GM23248 (cell line): ENCODE data around the gene ZNF839. TPM values are rescaled to one million over a fixed set of nuclear protein-coding genes. Genes with fewer than 3 reads are reported as not detected.

ENCODE experiments used
- DNase-seq: peaks from one replicate; pipeline ENCODE4 v3.0.0-alpha.2; 2015
- H2AFZ ChIP-seq: fragments of 200-600 bp; sonication (generic); 2 replicates; pipeline ENCODE4 v1.6.1; 2016; ENCODE audit warnings: antibody characterized with exemption
- H3F3A ChIP-seq: fragments of 200-600 bp; sonication (generic); 2 replicates; pipeline ENCODE4 v1.6.1; 2016; ENCODE audit warnings: mild to moderate bottlenecking, antibody characterized with exemption, mixed run types; ENCODE audit not compliant: insufficient read depth
- H3K27ac ChIP-seq: fragments of 200-600 bp; sonication (generic); 2 replicates; pipeline ENCODE4 v1.5.1; 2016; ENCODE audit warnings: mild to moderate bottlenecking
- H3K27me3 ChIP-seq: fragments of 200-600 bp; sonication (generic); replicated peaks from 2 replicates; pipeline ENCODE4 v1.6.1; 2016; ENCODE audit warnings: mild to moderate bottlenecking; ENCODE audit not compliant: insufficient read depth
- H3K36me3 ChIP-seq: fragments of 200-600 bp; sonication (generic); 2 replicates; pipeline ENCODE4 v1.6.1; 2016; ENCODE audit warnings: low read depth, mild to moderate bottlenecking
- H3K4me1 ChIP-seq: fragments of 200-600 bp; sonication (generic); 2 replicates; pipeline ENCODE4 v1.6.1; 2016; ENCODE audit warnings: mild to moderate bottlenecking; ENCODE audit not compliant: insufficient read depth
- H3K4me2 ChIP-seq: fragments of 200-600 bp; sonication (generic); one replicate; pipeline ENCODE4 v1.6.1; 2016; ENCODE audit warnings: mild to moderate bottlenecking; ENCODE audit not compliant: unreplicated experiment
- H3K4me3 ChIP-seq: fragments of 200-600 bp; sonication (generic); 2 replicates; pipeline ENCODE4 v1.5.1; 2016; ENCODE audit warnings: mild to moderate bottlenecking
- H3K79me2 ChIP-seq: fragments of 200-600 bp; sonication (generic); 2 replicates; pipeline ENCODE4 v1.6.1; 2016; ENCODE audit warnings: mild to moderate bottlenecking; ENCODE audit not compliant: insufficient read depth
- H3K9ac ChIP-seq: fragments of 200-600 bp; sonication (generic); 2 replicates; pipeline ENCODE4 v1.6.1; 2016; ENCODE audit warnings: mild to moderate bottlenecking
- H3K9me2 ChIP-seq: fragments of 200-600 bp; sonication (generic); 2 replicates; pipeline ENCODE4 v1.6.1; 2016; ENCODE audit warnings: mixed run types, mild to moderate bottlenecking, moderate library complexity; ENCODE audit not compliant: insufficient read depth
- H3K9me3 ChIP-seq: fragments of 200-600 bp; sonication (generic); one replicate; pipeline ENCODE4 v1.6.1; 2017; ENCODE audit warnings: low read depth
- H4K20me1 ChIP-seq: fragments of 200-600 bp; sonication (generic); 2 replicates; pipeline ENCODE4 v1.6.0; 2016; ENCODE audit not compliant: insufficient read depth
- EZH2 ChIP-seq: fragments of 200-600 bp; sonication (generic); IDR thresholded peaks from 2 replicates; pipeline ENCODE4 v1.6.1; 2018; ENCODE audit warnings: antibody characterized with exemption, mild to moderate bottlenecking; ENCODE audit not compliant: insufficient read depth, poor library complexity, severe bottlenecking
- EZH2phosphoT487 ChIP-seq: fragments of 200-600 bp; sonication (generic); IDR thresholded peaks from 2 replicates; pipeline ENCODE4 v1.6.1; 2018; ENCODE audit warnings: antibody characterized with exemption, moderate library complexity, mild to moderate bottlenecking, low read depth; ENCODE audit not compliant: insufficient read depth
- WGBS, 2 experiments: methylation state at CpG; one replicate each; pipeline ENCODE4 v1.1.6; 2015 to 2017; ENCODE audit warnings: low lambda C conversion rate in 2 of 2, low coverage in 1 of 2; ENCODE audit errors: missing lambda C conversion rate in 2 of 2; 5-methylcytosine and 5-hydroxymethylcytosine counted together
- in situ Hi-C: fragments of 300-500 bp; cut with MboI; formaldehyde crosslinking; loops from 2 replicates; pipeline ENCODE4 v1.15.0; 2020
- polyA plus RNA-seq: library from polyadenylated mRNA; unstranded; fragments of >200 nt; fragmentation: Nextera tagmentation; extraction: Ambion mirVana; gene quantifications from 2 replicates; pipeline ENCODE4 v1.2.1, GENCODE V29; 2016
- total RNA-seq: library from RNA; depleted of rRNA; stranded (reverse); fragments of >200 nt; shearing (Covaris generic); gene quantifications from 2 replicates; pipeline ENCODE4 v1.2.3, GENCODE V29; 2014; rRNA removed

ZNF839 gene
- total RNA-seq (6.7 and 8.4 TPM in 2 replicates), polyA plus RNA-seq (3.5 and 4.2 TPM in 2 replicates)

DNA sequence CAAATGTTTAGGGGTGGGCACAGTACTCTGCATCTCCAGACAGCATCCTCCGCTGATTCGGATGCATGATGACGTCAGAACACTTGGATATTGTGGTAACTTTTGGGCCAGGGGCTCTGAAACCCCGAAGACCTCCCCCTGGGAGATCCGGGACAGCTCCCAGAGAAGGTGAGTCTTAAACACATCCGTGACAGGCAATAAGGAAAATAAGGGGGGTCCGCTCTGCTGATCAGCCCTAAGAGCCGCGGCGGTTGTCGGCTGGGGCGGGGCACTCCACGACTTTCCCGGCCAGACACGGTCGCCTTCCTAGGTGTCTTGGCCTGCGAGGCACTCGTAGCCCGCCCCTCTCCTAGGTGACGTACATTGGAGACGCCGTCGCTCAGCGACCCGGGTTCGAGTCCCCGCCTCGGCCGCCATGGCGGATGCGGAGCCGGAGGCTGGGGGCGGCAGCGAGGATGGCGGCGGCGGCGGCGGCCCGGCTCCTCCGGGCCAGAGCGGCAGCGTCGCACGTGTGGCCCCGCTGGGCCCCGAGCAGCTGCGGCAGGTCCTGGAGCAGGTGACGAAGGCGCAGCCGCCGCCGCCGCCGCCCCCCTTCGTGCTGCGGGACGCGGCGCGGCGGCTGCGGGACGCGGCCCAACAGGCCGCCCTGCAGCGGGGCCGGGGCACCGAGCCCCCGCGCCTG, at the start of gene ZNF839:
ZNF839 (plus strand) TSS at position 396 of the 682 bp plus-strand sequence; CDS start at position 416, 20 bp downstream.
- TF ChIP-seq EZH2 = no peak
- no peak for TF ChIP-seq EZH2phosphoT487
- Histone ChIP-seq H4K20me1 (no peaks in the 10 kb centered on the region), H3K9me3 (no peaks in the 10 kb centered on the region), H3K9ac (peak within 1 kb of the TSS; percentile 89), H3F3A (peaks cover 32% of the 10 kb centered on the region), H2AFZ (peak within 1 kb of the TSS; percentile 93), H3K79me2 (peaks cover 17% of the 10 kb centered on the region), H3K4me1 (peaks cover 28% of the 10 kb centered on the region), H3K27me3 (no peaks in the 10 kb centered on the region), H3K27ac (peak within 1 kb of the TSS; percentile 74), H3K36me3 (no peaks in the 10 kb centered on the region), H3K4me2 (peak within 1 kb of the TSS; percentile 93), H3K4me3 (peak within 1 kb of the TSS; percentile 85), H3K9me2 (no peaks in the 10 kb centered on the region)
- peak; percentile 96 for DNase-seq
- 1% methylated on average over 28 to 33 of the region's 71 CpGs for WGBS, 2 experiments
- in situ Hi-C loops = loop anchor here (25.0 kb wide), 1 partner anchor 357 kb away; the partner anchor contains the start of gene DYNC1H1

DNA sequence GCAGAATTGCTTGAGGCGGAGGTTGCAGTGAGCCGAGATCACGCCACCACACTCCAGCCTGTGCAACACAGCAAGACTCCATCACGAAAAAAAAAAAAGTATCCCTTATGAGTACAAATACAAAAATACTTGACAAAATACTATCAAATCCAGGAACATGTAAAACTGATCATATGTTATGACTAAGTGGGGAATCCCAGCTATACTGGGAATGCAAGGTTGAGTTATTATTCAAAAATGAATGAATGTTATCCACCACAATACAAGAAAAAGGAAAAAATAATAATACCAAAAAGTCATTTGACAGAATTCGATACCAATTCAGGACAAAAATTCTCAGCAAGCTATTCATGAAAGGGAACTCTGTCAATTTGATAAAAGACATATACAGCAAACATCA, 47.2 kb upstream of the ZNF839 start:
- H3K27ac ChIP-seq = peak overlapping the region; percentile 51
- peak; percentile 66 for DNase-seq
- H3K36me3 ChIP-seq = peaks cover 12% of the 10 kb centered on the region
- H3F3A ChIP-seq = peaks cover 24% of the 10 kb centered on the region
- in situ Hi-C loops = no loop called here
- no peaks in the 10 kb centered on the region for H4K20me1 ChIP-seq
- H3K4me2 ChIP-seq = peak overlapping the region; percentile 20
- no peaks in the 10 kb centered on the region for H3K9me3 ChIP-seq
- H3K27me3 ChIP-seq = no peaks in the 10 kb centered on the region
- peaks cover 67% of the 10 kb centered on the region for H3K79me2 ChIP-seq
- H3K9ac ChIP-seq = no peak overlapping the region
- no peaks in the 10 kb centered on the region for H3K9me2 ChIP-seq
- H2AFZ ChIP-seq = no peak overlapping the region
- TF ChIP-seq EZH2phosphoT487 = no peak
- TF ChIP-seq EZH2 = no peak
- H3K4me3 ChIP-seq = no peak overlapping the region
- WGBS, 2 experiments = 96% methylated on average over 5 of the region's 5 CpGs
- peaks cover 30% of the 10 kb centered on the region for H3K4me1 ChIP-seq

DNA sequence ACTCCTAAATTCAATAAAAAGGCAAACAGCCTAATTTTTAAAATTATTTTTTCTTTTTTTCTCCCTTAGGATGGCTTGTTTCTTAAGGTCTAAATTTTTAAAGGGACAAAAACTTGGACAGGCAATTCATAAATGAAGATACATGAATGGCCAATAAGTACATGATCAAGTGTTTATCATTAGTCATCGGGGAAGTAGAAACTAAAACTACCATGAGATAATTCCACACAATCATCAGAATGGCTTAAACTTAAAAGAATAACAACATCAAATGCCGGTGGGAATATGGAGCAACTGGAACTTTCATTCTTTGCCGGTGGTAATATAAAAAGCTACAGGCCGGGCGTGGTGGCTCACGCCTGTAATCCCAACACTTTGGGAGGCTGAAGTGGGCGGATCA, 43.7 kb upstream of the ZNF839 start:
- 95 to 98% methylated on average over 7 of the region's 7 CpGs for WGBS, 2 experiments
- no peak for DNase-seq
- TF ChIP-seq EZH2 = no peak
- TF ChIP-seq EZH2phosphoT487 = no peak
- H3K4me3 ChIP-seq = no peak overlapping the region
- H3K9ac ChIP-seq = no peak overlapping the region
- H3F3A ChIP-seq = peaks cover 52% of the 10 kb centered on the region
- H3K4me2 ChIP-seq = no peak overlapping the region
- H3K79me2 ChIP-seq = peaks cover 51% of the 10 kb centered on the region
- no peaks in the 10 kb centered on the region for H3K9me2 ChIP-seq
- H3K27ac ChIP-seq = no peak overlapping the region
- H3K9me3 ChIP-seq = no peaks in the 10 kb centered on the region
- H3K27me3 ChIP-seq = no peaks in the 10 kb centered on the region
- H2AFZ ChIP-seq = no peak overlapping the region
- H4K20me1 ChIP-seq = no peaks in the 10 kb centered on the region
- H3K36me3 ChIP-seq = peaks cover 18% of the 10 kb centered on the region
- peaks cover 59% of the 10 kb centered on the region for H3K4me1 ChIP-seq
- in situ Hi-C loops = no loop called here

DNA sequence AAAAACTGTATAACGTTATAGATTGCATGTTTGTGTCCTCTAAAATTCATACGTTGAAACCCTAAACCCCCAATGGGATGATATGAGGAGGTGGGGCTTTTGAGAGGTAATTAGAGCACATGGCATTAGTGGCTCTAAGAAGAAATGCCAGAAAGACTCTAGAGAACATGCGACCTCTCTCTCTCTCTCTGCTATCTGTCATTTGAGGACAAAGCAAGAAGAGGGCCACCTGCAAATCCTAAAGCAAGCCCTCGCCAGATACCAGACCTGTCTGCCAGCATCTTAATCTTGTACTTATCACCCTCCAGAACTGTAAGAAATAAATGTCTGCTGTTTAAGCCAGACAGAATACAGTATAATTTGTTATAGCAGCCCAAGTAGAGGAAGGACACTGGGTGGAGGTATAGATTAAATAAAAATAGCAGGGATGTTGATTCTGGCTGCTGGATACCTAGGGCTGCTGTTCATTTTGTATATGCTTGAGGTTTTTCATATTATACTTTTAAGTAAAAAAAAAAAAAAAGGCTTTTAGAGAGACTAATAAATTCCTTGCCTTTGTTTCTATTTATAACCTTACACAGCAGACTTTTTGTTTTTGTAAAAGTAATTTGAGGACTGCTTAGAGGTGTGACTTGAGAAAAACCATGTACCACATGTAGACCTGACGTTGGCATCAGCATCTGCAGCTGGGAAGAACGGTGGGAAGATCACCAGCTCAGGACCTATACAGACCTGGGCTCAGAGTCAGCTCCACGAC, 41.5 kb upstream of the ZNF839 start:
- H3K27me3 ChIP-seq = no peaks in the 10 kb centered on the region
- WGBS, 2 experiments = 58 to 61% methylated on average over 7 of the region's 7 CpGs
- TF ChIP-seq EZH2phosphoT487 = no peak
- TF ChIP-seq EZH2 = no peak
- H2AFZ ChIP-seq = no peak overlapping the region
- in situ Hi-C loops = no loop called here
- H3K4me1 ChIP-seq = peaks cover 51% of the 10 kb centered on the region
- H3K27ac ChIP-seq = peak overlapping the region; percentile 99
- no peaks in the 10 kb centered on the region for H3K9me2 ChIP-seq
- peaks cover 45% of the 10 kb centered on the region for H3K79me2 ChIP-seq
- peaks cover 26% of the 10 kb centered on the region for H3K36me3 ChIP-seq
- H3K9me3 ChIP-seq = no peaks in the 10 kb centered on the region
- H3F3A ChIP-seq = peaks cover 49% of the 10 kb centered on the region
- H3K4me2 ChIP-seq = peak overlapping the region; percentile 49
- no peaks in the 10 kb centered on the region for H4K20me1 ChIP-seq
- H3K9ac ChIP-seq = peak overlapping the region; percentile 85
- H3K4me3 ChIP-seq = no peak overlapping the region
- no peak for DNase-seq
